ENCODE results near the gene OR2AG1.

- TF ChIP-seq CTCF (IDR thresholded peaks at IDR 0.05) (no peak), POLR2A (IDR thresholded peaks at IDR 0.05) (no peak)
Measured at GRCh38 chr11:6833356-6833755, 50.5 kb downstream of the OR2AG1 start.

Data from testis (tissue), 2 donors.